ENCODE data around the gene MUC4. TPM values are rescaled to one million over a fixed set of nuclear protein-coding genes. Genes with fewer than 3 reads are reported as not detected.

MUC4 gene
- total RNA-seq, 1 donor from 2014 or later = 0.60 TPM

GRCh38 chr3:195754141-195754540 is 57.6 kb downstream of the MUC4 start:
- peaks cover 24% of the 10 kb centered on the region for H3K27me3 Mint-ChIP-seq
- no peak overlapping the region for H3K4me3 Mint-ChIP-seq (ENCODE audit: low read depth)
- H3K27ac Mint-ChIP-seq = peak overlapping the region; percentile 52
- H3K9me3 Mint-ChIP-seq (ENCODE audit: low read depth) = no peaks in the 10 kb centered on the region
- H3K4me1 Mint-ChIP-seq (ENCODE audit: low read depth) = peaks cover 13% of the 10 kb centered on the region
- DNase-seq (ENCODE audit: low spot score, unreplicated experiment) = no peak
- H3K36me3 Mint-ChIP-seq (ENCODE audit: insufficient read depth) = no peaks in the 10 kb centered on the region
- no peak for TF ChIP-seq CTCF (IDR thresholded peaks at IDR 0.05; ENCODE audit: unreplicated experiment)

- H3K4me3 Mint-ChIP-seq (ENCODE audit: low read depth) = no peak overlapping the region
- no peaks in the 10 kb centered on the region for H3K36me3 Mint-ChIP-seq (ENCODE audit: insufficient read depth)
- H3K9me3 Mint-ChIP-seq (ENCODE audit: low read depth) = no peaks in the 10 kb centered on the region
- DNase-seq (ENCODE audit: low spot score, unreplicated experiment) = no peak
- TF ChIP-seq CTCF (IDR thresholded peaks at IDR 0.05; ENCODE audit: unreplicated experiment) = no peak
- H3K27me3 Mint-ChIP-seq = peaks cover 30% of the 10 kb centered on the region
- peak overlapping the region; percentile 52 for H3K27ac Mint-ChIP-seq
- H3K4me1 Mint-ChIP-seq (ENCODE audit: low read depth) = peaks cover 13% of the 10 kb centered on the region
Observed at GRCh38 chr3:195753581-195753980, 58.1 kb downstream of the MUC4 start.

DNA sequence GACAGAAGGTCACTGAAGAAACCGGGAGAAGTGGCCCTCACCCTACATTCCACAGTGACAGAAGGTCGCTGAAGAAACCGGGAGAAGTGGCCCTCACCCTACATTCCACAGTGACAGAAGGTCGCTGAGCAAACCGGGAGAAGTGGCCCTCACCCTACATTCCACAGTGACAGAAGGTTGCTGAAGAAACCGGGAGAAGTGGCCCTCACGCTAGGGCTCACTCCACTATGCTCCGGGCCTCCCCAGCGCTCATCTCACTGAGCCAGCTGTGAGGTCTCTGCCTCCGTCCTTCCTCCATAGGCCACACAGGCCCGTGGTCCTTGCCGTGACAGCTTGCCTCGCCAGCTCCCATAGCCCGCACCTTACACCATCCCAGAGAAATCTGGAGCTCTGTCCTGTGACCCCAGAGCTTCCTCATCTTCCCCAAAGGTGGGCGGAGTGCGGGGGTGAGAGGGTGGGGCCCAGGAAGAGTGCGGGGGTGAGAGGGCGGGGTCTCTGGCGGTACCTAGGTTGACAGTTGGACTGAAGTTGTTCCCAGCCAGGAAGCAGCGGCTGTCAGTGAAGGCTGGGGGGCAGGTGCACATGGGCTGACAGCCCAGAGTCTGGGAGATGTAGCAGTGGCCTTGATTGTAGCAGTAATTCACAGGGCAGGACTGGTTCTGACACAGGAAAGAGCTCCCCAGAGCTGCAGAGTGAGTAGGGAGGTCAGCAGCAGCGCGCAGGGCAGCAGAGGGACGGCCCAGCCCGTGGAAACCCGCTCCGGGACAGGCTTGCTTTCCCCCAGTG is 59.0 kb downstream of the MUC4 start:
- no peak for DNase-seq (ENCODE audit: low spot score, unreplicated experiment)
- peaks cover 33% of the 10 kb centered on the region for H3K27me3 Mint-ChIP-seq
- no peak overlapping the region for H3K4me3 Mint-ChIP-seq (ENCODE audit: low read depth)
- H3K4me1 Mint-ChIP-seq (ENCODE audit: low read depth) = peaks cover 13% of the 10 kb centered on the region
- H3K9me3 Mint-ChIP-seq (ENCODE audit: low read depth) = no peaks in the 10 kb centered on the region
- no peaks in the 10 kb centered on the region for H3K36me3 Mint-ChIP-seq (ENCODE audit: insufficient read depth)
- H3K27ac Mint-ChIP-seq = no peak overlapping the region
- no peak for TF ChIP-seq CTCF (IDR thresholded peaks at IDR 0.05; ENCODE audit: unreplicated experiment)

DNA sequence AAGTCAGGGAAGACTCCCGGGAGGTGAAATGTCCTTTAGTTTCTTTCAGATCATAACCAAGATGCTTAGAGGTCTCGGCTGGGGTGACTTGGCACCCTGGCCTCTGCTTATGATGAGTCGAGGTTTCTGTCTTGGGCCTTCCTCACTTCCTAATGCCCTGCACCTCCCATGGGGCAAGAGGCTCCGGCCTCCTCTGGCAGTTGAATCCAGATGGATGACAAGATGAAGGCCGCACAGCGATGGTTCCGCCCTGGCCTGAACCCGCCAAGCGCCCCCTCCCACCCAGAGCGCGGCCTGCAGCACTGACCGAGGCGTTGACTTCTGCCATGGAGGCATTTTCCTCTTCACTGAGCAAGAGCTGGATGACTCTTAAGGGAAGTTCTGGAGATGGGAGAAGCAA is 59.7 kb downstream of the MUC4 start:
- H3K27ac Mint-ChIP-seq = no peak overlapping the region
- no peak overlapping the region for H3K4me3 Mint-ChIP-seq (ENCODE audit: low read depth)
- H3K27me3 Mint-ChIP-seq = peaks cover 33% of the 10 kb centered on the region
- DNase-seq (ENCODE audit: low spot score, unreplicated experiment) = no peak
- no peaks in the 10 kb centered on the region for H3K9me3 Mint-ChIP-seq (ENCODE audit: low read depth)
- H3K4me1 Mint-ChIP-seq (ENCODE audit: low read depth) = peaks cover 13% of the 10 kb centered on the region
- H3K36me3 Mint-ChIP-seq (ENCODE audit: insufficient read depth) = no peaks in the 10 kb centered on the region
- TF ChIP-seq CTCF (IDR thresholded peaks at IDR 0.05; ENCODE audit: unreplicated experiment) = no peak

- no peak for TF ChIP-seq CTCF (IDR thresholded peaks at IDR 0.05; ENCODE audit: unreplicated experiment)
- H3K4me1 Mint-ChIP-seq (ENCODE audit: low read depth) = peaks cover 15% of the 10 kb centered on the region
- peaks cover 31% of the 10 kb centered on the region for H3K27me3 Mint-ChIP-seq
- no peaks in the 10 kb centered on the region for H3K9me3 Mint-ChIP-seq (ENCODE audit: low read depth)
- H3K36me3 Mint-ChIP-seq (ENCODE audit: insufficient read depth) = no peaks in the 10 kb centered on the region
- no peak overlapping the region for H3K27ac Mint-ChIP-seq
- H3K4me3 Mint-ChIP-seq (ENCODE audit: low read depth) = no peak overlapping the region
- no peak for DNase-seq (ENCODE audit: low spot score, unreplicated experiment)
Observed at GRCh38 chr3:195751560-195751959, 60.2 kb downstream of the MUC4 start.
